Gastroesophageal sphincter (tissue), 3 donors: ENCODE measurements around the gene PPRC1.

ENCODE experiments used
- CTCF ChIP-seq, 4 experiments: fragments of 200-600 bp in 2 of 4; fragments of 450-650 bp in 2 of 4; sonication (generic) in 1 of 4; IDR thresholded peaks; one replicate each; pipeline ENCODE4 v1.5.1; 2017 to 2019; ENCODE audit warnings: antibody characterized with exemption in 4 of 4, mild to moderate bottlenecking in 2 of 4, moderate library complexity in 2 of 4
- POLR2A ChIP-seq, 2 donors: fragments of 450-650 bp; IDR thresholded peaks; one replicate each; pipeline ENCODE4 v1.6.1; 2017; ENCODE audit warnings: antibody characterized with exemption in 2 of 2, mild to moderate bottlenecking in 2 of 2, moderate library complexity in 1 of 2

GRCh38 chr10:102185811-102186527 is 53.1 kb downstream of the PPRC1 start:
- TF ChIP-seq CTCF (IDR thresholded peaks at IDR 0.05) (no peak), POLR2A (IDR thresholded peaks at IDR 0.05) (no peak)
